CD4-positive, alpha-beta T cell treated with Interferon alpha-2 for 1 hour (primary cell): ENCODE data around the gene KCNJ4.
"Not testable (repeated sequence)": the region's sequence is repeated elsewhere in the genome, so short reads cannot be mapped to it uniquely, and the experiment has no call there.

Experiments used
- DNase-seq, 2 donors: peaks; one replicate each; pipeline ENCODE4 v3.0.0-alpha.2; 2020 to 2022

KCNJ4 gene

DNA sequence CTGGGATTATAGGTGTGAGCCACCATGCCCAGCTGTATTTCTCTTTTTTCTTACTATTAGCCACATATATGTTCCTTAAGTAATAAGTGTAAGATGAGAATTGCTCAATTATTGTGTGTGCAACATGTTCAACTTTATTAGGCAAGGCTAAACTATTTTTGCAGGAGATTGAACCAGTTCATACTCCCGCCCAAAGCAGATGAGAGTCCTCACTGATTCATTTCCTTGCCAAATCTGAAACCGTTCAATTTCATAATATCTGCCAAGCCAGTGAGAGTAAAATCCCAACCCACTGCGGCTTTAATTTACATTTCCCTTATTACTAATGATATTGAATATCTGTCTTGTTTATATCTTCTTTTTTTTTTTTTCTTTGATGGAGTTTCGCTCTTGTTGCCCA, 48.4 kb downstream of the KCNJ4 start:
- no peak for DNase-seq

DNA sequence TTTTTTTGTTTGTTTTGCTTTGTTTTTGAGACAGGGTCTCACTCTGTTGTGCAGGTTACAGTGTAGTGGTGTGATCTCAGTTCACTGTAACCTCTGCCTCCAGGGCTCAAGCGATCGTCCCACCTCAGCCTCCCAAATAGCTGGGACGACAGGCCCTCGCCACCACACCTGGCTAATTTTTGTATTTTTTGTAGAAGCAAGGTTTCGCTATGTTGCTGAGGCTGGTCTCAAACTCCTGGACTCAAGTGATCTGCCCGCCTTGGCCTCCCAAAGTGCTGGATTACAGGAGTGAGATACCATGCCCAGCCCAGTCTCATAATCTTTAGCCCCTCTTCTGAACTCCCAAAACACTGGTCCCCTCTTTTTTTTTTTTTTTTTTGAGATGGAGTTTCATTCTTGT, 50.6 kb downstream of the KCNJ4 start:
- no peak for DNase-seq

DNA sequence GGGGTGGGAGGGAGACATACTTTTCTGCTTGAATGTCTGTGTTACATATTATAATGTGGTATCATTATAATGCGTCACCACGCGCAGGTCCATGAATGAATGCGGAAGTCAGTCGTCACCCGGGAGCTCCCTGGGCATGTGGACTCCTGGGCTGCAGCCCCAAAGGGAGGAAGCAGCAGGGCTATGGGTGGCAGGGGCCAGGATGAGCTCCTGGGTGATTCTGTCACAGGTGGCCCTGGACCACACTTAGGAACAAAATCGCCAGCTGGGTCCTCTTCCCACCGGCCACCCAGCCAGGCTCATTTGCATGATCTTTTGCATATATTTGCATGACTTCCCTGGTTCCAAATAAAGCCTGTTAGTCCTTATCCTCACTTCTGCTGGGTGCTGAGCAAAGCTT, 51.2 kb downstream of the KCNJ4 start:
- no peak for DNase-seq

DNA sequence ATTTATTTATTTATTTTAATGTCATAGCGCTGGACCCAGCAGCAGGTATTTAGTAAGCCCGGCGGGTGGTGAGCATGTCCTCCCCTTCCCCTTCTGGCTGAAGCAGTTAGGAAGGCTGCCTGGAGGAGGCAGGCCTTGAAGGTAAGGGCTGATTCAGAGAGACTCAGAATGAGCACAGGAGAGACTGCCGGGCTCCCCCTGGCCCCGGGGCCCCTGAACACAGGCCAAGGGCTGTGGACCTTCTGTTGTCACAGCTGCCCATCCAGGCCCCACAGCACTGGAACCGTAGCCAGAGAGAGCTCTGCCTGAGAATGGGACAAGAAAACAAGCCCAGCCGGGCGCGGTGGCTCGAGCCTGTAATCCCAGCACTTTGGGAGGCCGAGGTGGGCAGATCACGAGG, 52.8 kb downstream of the KCNJ4 start:
- DNase-seq: no peak

DNA sequence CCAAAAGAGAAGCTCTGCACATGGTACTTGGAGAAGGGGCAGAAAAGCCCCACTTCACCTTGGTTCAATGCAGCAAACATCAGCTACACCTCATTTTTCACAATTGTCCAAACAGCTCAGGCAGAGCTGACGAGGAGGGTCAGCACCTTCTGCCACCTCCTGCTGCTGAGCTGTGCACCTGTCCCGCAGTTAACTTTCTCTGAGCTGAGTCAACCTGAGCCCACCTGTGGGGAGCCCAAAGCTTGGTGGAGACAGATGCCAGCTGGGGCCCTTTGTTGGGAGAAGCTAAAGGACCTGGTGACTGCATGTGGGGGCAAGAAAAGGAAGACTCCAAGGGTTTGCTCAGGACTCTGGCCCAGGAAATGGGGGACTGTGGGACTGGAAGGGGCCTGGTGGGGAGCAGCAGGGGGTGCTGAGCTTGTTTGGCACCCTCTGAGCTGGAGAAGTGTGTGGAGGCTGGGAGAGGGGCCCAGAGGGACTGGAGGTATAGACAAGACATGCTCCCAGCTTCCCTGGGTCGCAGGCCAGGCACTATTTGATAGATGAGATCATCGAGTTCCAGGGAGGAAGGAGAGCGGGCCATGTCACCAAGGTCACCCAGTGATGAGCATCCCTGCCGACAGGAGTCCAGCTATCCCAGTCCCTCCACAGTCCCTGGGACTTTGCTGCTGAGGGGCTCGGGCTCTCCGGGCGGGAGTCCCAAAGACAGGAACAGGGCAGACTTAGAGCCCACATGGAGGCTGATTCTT, 53.5 kb downstream of the KCNJ4 start:
- DNase-seq: no peak

DNA sequence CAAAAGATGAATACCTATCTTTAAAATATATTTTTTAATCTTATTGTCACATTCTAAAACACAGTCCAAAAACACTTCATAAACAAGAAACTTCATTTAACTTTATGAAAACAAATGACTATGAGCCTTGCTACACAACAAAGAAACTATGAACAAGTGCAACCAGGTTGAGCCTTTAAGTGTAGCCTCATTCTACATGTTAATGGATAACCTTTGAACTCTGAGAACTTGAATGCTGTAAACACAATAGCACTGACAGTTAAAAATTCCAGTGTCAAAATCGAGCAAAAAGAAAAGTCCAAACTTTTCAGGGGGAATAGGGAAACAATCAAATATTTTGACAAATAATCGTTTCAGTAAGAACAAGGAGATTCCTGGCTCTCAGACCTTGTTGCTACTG, 54.7 kb downstream of the KCNJ4 start:
- DNase-seq: not testable (repeated sequence)

DNA sequence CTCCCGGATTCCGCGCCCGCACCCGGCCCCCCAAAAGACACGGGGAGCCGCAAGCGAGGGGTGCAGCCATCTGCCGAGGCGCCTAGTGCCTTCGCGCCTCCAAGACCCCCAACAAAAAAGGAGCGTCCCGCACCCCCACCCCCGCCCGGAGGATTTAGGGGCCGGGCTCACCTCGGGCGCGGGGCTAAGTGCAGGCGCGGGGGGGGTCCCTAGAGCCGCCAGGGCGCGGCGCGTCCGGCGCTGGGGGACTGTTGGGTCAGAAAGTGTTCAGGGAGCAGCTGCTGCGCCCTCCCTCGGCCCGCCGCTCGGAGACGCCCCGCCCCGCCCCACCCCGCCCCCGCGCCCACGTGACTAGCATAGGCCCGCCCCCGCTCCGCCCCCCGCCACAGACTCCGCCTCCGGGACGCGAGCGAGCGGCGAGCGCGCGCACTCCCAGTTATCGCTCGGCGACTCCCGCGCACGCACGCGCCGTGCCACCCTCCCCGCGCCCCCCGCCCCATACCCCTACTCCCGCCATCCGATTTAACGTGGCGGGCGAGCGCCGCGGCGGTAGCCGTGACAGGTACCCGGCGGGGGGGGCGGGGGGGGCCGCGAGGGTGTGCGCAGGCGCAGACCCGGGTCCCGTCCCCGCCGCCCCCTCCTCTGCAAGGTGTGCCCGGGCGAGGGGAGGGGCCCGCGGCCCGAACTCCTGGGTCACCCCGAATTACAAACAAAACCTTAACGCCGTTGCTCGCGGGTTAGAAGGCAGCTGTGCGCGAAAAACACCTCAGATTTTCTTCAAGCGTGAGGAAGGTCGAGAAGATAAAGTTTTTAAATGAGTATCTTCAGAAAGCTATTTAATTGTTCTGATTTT, 56.2 kb downstream of the KCNJ4 start:
- peak; percentile 79 to 89 for DNase-seq

DNA sequence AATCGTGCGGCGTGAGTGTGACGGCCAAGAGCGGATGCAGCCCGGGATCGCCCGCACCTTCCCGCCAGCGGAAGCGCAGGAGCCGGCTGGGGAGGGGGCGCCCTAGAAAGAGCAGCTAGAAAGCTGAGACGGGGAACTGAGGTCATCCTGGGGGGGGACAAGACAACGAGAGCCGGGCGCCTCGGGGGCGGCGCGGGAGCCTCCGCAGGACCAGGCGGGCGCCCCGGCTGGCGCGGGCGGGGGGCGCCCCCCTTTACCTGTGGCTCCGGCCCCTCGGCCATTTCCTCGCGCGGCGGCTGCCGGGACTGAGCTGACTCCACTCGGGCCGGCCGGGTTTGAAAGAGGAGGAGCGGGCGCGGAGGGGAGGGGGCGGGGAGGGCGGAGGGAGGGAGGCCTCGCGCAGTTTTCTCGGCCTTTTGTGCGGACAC, 56.8 kb downstream of the KCNJ4 start:
- peak; percentile 29 to 42 for DNase-seq

DNA sequence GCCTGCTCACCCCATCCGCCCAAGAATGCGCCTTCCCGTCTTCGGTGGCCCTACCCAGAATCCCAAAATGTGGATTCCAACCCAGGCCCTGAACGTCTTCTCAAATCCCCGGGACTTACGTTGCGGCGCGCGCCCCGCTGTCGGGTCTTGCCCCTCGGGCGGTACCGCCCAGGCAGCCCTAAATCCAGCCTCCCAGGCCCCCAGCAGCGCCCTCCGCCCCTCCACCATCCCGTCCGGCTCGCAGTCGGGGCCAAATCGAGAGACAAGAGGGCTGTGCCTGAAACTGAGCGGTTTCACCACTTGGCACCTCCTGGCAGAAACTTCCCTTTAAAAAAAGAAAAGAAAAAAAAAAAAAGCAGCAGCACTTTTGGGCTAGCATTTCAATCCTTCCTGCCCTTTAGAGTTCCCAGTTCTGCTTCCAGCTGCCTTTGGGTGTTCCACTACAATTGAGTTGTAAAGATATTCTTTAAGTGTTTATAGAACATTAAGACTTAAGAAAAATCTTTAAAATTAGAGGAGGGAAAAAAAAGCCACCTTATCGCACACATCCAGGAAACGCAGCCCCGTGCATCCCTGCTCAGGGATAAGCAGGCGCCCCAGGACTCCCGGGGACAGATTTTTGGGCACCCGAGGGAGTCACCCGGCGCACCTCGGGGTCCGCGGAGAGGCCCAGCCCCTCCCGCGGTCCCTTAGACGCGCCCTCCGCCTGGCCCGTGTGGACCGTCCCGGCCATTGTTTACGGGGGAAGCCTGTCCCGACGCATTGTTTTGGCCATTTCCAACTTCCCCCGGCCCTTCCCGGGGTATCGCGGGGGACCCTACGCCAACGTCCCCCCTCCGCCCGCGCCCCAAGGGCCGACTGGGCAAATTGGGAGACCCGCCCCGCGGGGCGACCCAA, 57.6 kb downstream of the KCNJ4 start:
- peak; percentile 34 to 39 for DNase-seq

DNA sequence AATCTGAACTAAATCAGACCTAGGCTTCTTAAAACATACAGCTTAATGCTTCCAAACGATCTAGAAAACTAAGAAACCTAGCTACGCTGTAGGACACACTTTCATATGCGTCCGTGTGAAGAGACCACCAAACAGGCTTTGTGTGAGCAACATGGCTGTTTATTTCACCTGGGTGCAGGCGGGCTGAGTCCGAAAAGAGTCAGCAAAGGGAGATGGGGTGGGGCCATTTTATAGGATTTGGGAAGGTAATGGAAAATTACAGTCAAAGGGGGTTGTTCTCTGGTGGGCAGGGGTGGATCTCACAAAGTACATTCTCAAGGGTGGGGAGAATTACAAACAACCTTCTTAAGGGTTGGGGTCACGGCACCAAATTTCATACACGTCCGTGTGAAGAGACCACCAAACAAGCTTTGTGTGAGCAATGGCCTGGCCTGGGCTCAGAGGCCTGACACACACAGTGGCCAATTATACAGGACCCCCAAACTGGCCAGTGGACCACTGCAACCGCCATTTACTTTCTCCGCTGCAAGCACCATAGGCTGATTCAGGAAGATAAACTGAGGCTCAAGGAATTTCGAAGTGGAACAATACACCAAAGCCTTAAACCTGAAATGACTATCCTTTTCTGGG, 58.4 kb downstream of the KCNJ4 start:
- not testable (repeated sequence) for DNase-seq

DNA sequence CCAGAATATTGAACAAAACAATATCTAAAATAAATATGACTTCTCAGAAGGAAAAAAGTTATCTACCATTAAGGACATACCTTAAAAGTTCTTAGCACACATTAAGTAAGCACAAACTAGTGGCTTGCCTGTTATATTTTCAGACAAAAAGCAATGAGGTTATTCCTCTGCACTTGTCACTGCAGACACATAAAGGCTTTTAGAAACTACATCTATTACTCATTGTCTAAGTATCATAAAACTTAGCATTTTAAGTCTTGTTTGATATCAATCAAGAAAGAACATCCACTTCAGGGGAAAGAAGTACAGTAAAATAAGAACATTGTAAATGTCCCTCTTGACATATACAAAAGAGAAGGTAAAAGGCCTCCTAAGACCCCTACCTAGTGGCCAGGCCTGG, 59.1 kb downstream of the KCNJ4 start:
- DNase-seq: not testable (repeated sequence)

DNA sequence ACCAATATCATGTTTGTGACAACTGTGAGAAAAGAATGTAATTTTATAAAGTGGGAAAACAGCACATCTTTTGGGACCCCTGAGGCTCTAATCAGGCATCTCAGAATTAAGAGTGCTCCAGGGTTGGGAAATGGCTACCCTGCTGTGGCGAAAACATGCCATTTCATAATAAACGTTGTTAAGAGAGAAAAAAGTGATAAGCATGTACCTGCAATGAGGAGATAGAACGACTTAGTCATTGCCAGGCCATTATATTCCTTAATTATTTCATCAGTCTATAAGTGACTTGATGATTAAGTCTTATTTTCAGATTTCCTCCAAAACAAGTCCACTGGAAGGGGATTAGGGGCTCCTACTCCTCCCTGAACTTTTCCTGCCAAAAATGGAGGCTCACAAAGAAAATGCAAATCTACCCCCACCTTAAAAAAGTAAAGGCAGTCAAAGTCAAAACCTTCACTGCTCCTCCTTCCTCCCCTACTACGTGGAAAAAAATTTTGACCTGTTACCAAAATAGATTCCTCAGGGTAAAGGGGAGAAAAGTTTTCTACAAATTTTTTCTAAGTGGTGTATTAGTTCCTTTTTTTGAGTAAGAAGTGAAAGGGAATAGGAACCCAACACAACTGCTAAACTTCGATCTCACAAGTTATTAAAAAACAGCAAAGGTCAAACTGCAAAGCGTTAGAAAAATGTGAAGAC, 59.9 kb downstream of the KCNJ4 start:
- peak in 1 of 2 donors; percentile 23 for DNase-seq

DNA sequence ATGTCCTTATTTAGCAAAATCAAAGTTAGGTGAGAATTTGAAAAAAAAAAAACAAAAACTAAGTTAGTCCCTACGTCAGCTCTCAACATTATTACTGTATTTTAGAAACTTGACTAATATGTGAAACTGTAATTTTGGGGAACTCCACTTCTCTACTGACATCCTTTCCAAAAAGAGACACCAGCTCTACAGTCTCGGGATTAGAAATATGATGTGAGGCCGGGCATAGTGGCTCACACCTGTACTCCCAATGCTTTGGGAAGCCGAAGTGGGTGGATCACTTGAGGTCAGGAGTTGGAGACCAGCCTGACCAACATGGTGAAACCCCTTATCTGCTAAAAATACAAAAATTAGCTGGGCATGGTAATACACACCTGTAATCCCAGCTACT, 65.6 kb downstream of the KCNJ4 start:
- DNase-seq: not testable (repeated sequence)

DNA sequence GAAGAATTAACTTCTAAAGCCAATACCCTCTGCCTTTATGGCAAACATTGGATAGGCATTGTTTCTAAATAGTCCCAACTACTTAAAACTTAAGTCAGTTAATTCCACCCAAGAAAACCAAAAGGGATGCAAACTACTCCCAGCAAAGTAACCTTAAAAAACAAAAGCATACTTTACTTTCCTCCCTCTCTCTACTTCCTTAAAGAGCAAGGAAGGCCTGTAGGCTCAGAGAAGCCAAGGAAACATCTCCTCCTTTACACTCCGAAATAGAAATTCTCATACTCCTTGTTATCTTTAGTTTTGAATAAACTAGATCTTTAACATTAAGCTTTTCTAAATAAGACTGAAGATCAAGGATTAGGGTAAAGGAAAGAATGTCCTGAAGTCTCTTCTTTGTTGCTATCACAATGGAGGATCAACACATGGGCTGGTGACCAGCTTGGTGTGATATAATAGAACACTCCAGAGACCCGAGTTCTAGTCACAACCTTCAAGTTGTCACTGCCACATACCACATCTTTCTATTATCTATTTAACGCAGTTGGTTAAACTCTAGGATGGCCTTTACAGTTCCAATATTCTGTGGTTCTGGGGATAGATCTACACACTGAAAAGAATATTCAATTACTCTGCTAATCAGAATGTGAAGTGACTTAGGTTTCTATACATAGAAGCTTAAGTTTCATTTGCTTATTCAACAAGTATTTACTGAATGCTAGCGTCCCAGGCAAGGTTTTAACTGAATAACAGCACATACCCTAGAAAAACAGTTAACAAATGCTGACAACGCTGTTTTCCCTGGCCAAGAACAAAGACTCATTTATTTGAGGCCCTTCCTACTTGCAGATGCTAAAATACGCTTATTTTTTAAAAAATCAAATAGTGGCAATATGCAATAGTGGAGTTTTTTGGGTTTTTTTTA, 66.2 kb downstream of the KCNJ4 start:
- DNase-seq: not testable (repeated sequence)

DNA sequence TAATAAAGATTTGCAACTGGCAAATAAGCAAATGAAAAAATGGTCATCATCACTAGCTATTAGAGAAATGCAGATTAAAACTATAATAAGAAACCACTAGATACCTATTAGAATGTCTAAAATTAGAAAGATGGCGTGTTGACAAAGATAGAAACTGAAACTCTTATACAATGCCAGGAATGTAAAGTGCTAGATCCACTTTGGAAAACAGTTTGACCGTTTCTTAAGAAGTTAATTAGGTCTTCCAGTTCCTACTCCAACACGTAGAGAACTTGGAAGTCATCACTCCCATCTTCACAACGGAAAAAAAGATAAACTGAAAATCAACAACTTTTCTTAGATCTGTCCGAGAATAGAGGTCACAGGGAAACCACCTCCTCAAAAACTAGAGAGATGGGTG, 68.1 kb downstream of the KCNJ4 start:
- not testable (repeated sequence) for DNase-seq

DNA sequence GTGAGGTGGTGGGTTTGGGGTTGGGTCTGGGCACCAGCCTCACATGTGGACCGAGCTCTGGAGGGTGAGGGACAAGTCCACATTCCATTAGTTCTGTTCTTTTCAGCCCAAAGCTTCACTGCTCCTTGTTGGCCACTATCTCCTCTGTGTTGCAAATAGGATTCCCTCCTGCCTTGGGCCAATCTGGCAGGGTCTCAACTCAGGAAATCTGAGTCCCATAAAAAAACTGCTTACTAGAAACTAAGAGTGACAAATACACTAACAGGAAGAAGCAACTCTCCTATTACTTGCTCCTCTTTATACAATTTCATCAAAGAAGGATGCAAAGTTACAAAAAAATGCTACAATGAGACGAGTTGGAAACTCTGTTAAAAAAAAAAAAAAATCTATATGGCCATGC, 71.6 kb downstream of the KCNJ4 start:
- no peak for DNase-seq

DNA sequence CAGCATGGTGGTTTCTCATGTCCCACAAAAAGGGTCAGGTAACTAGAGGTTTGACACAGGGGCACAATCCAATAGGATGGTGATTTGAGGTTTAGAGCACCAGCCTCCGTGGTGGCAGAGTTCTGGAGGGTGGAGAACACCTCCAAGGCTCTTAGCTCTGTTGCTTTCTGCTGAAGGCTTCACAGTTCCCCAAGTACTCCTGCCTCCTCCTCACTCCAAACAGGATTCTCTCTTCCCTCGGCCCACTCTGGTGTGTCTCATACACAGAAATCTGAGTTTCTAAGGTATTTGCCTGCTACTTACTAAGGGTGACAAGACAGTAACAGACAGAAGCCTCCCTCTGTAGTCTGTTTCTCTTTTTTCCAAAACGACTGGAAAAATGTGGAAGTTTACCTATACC, 73.6 kb downstream of the KCNJ4 start:
- DNase-seq: not testable (repeated sequence)
